ENCODE measurements around the gene TIMM22. TPM values are rescaled to one million over a fixed set of nuclear protein-coding genes. Genes with fewer than 3 reads are reported as not detected.
A peak's percentile ranks its signal among the peaks of the same experiment; 100 is the strongest.

Gene TIMM22
- total and polyA plus RNA-seq, 7 donors: 8.0 to 27.2 (median 14.9) TPM

GRCh38 chr17:953767-954166, 43.2 kb upstream of the TIMM22 start:
- ATAC-seq: no peak
- peaks cover 44% of the 10 kb centered on the region for H3K4me1 ChIP-seq

DNA sequence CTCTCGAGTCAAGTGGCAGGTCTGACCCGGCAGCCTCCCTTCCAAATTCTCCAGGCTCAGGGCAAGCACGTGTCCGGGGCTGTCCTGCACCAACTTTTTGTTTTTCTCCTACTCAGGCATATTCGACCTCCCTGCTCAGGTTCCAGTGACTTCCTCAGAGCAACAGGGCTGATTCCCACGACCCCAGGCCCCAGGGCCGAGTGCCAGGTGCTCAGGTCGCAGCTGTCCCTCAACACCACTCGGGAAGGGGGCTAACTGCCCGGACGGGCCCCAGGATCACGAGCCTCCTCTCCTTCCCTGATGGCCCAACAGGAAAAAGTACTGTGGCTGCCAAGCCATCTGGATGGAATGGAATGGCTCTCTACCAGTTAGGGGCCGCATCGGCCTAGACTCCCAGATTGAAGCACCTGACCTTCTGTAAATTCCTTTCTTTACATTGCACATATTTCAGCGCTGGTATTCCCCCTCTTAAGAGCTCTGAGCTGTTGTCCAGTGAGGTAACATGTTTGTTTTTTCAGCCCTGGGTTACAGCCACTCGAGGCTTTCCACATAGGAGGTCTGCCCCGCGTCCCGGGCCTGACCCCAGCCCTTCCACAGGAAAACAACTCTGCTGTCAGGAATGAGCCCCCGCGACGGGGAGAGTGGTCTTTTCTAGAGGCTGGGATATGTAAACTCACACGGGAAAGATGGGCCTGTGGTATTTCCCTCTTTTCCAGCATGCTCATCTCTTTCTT, 42.3 kb upstream of the TIMM22 start:
- TF ChIP-seq, protein P1, sequence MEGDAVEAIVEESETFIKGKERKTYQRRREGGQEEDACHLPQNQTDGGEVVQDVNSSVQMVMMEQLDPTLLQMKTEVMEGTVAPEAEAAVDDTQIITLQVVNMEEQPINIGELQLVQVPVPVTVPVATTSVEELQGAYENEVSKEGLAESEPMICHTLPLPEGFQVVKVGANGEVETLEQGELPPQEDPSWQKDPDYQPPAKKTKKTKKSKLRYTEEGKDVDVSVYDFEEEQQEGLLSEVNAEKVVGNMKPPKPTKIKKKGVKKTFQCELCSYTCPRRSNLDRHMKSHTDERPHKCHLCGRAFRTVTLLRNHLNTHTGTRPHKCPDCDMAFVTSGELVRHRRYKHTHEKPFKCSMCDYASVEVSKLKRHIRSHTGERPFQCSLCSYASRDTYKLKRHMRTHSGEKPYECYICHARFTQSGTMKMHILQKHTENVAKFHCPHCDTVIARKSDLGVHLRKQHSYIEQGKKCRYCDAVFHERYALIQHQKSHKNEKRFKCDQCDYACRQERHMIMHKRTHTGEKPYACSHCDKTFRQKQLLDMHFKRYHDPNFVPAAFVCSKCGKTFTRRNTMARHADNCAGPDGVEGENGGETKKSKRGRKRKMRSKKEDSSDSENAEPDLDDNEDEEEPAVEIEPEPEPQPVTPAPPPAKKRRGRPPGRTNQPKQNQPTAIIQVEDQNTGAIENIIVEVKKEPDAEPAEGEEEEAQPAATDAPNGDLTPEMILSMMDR (IDR thresholded peaks at IDR 0.05): no peak
- Histone ChIP-seq H3K27ac (peak overlapping the region; percentile 67), H3K4me1 (peaks cover 44% of the 10 kb centered on the region), H3K36me3 (ENCODE audit: insufficient read depth in 1 of 2, low read depth in 1 of 2) (no peaks in the 10 kb centered on the region), H3K27me3 (ENCODE audit: insufficient read depth in 3 of 3, low read length in 2 of 3) (no peaks in the 10 kb centered on the region), H3K9me3 (no peaks in the 10 kb centered on the region), H3K4me3 (no peak overlapping the region)
- DNase-seq (peak in 1 of 2 donors; percentile 61), ATAC-seq (no peak)
- WGBS, 3 donors: 41 to 50% (median 45%) methylated on average over 23 of the region's 23 CpGs
- intact Hi-C loops (cut with DNase I): loop anchor here in 1 of 2 donors (10.0 kb wide), 1 partner anchor 50 kb away; no protein-coding TSS in a partner anchor

More at GRCh38 chr17:953767-954166, 43.2 kb upstream of the TIMM22 start:
- Histone ChIP-seq H3K36me3 (ENCODE audit: insufficient read depth in 1 of 2, low read depth in 1 of 2) (no peaks in the 10 kb centered on the region), H3K27ac (peak overlapping the region; percentile 67), H3K27me3 (ENCODE audit: insufficient read depth in 3 of 3, low read length in 2 of 3) (no peaks in the 10 kb centered on the region), H3K4me3 (no peak overlapping the region), H3K9me3 (no peaks in the 10 kb centered on the region)
- intact Hi-C loops (cut with DNase I): loop anchor here in 1 of 2 donors (10.0 kb wide), 1 partner anchor 49 kb away; no protein-coding TSS in a partner anchor
- TF ChIP-seq, protein P1 (IDR thresholded peaks at IDR 0.05): no peak
- WGBS, 3 donors: 79 to 91% (median 84%) methylated on average over 16 of the region's 16 CpGs
- DNase-seq: no peak

DNA sequence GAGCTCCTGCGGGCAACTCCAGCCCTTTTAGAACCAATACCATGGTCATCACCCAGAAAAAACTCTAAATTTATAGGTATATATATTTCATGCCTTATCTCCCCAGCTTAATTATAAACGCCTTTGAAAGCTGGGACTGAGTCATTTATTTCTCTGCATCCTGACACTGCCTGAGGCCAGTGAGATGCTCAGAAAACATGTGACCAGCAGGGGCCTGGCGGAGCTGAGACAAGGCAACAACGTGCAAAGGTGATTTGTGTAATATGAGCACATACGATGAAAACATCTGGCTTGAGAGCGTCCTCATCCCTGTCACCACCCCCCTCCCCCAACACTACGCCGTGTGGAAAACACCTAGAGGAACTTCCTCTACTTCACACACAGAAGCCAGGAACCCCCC, 40.0 kb upstream of the TIMM22 start:
- intact Hi-C loops (cut with DNase I): loop anchor here in 1 of 2 donors (10.0 kb wide), 1 partner anchor 52 kb away; no protein-coding TSS in a partner anchor
- peak overlapping the region; percentile 86 for H3K27ac ChIP-seq
- DNase-seq: no peak

GRCh38 chr17:957856-958421, 39.0 kb upstream of the TIMM22 start:
- Histone ChIP-seq H3K4me1 (peaks cover 25% of the 10 kb centered on the region), H3K4me3 (no peak overlapping the region), H3K27ac (peak overlapping the region; percentile 86), H3K36me3 (ENCODE audit: insufficient read depth in 1 of 2, low read depth in 1 of 2) (no peaks in the 10 kb centered on the region), H3K9me3 (no peaks in the 10 kb centered on the region), H3K27me3 (ENCODE audit: insufficient read depth in 3 of 3, low read length in 2 of 3) (no peaks in the 10 kb centered on the region)
- 31 to 41% (median 32%) methylated on average over 20 of the region's 20 CpGs for WGBS, 3 donors
- intact Hi-C loops (cut with DNase I): loop anchor here in 1 of 2 donors (10.0 kb wide), 1 partner anchor 53 kb away; no protein-coding TSS in a partner anchor
- TF ChIP-seq, protein P1 (IDR thresholded peaks at IDR 0.05): no peak
- ATAC-seq: peak; percentile 89 to 94 (median 91)
- peak; percentile 69 to 90 for DNase-seq

More for the DNA sequence above, 40.0 kb upstream of the TIMM22 start:
- H3K4me1 ChIP-seq: peaks cover 25% of the 10 kb centered on the region
- H3K4me3 ChIP-seq: no peak overlapping the region
- no peaks in the 10 kb centered on the region for H3K36me3 ChIP-seq (ENCODE audit: insufficient read depth in 1 of 2, low read depth in 1 of 2)
- ATAC-seq: peak in 3 of 4 donors; percentile 34 to 61 (median 47)
- 49 to 66% (median 52%) methylated on average over 8 of the region's 8 CpGs for WGBS, 3 donors
- no peaks in the 10 kb centered on the region for H3K27me3 ChIP-seq (ENCODE audit: insufficient read depth in 3 of 3, low read length in 2 of 3)
- no peaks in the 10 kb centered on the region for H3K9me3 ChIP-seq
- TF ChIP-seq, protein P1 (IDR thresholded peaks at IDR 0.05): no peak
